BLaER1 (cell line): Measurements from ENCODE around the gene HRC.
"Not testable (repeated sequence)": the region's sequence is repeated elsewhere in the genome, so short reads cannot be mapped to it uniquely, and the experiment has no call there.

Experiments used
- H3K27ac ChIP-seq: shearing (Covaris generic); formaldehyde crosslinking; 2 replicates; pipeline ENCODE4 v1.8.1; 2022
- H3K27me3 ChIP-seq: shearing (Covaris generic); formaldehyde crosslinking; 2 replicates; pipeline ENCODE4 v1.8.1; 2022
- H3K36me3 ChIP-seq: shearing (Covaris generic); formaldehyde crosslinking; 2 replicates; pipeline ENCODE4 v1.8.1; 2022
- H3K4me1 ChIP-seq: shearing (Covaris generic); formaldehyde crosslinking; 2 replicates; pipeline ENCODE4 v1.8.1; 2022
- H3K4me2 ChIP-seq: shearing (Covaris generic); formaldehyde crosslinking; 2 replicates; pipeline ENCODE4 v1.8.1; 2022
- H3K4me3 ChIP-seq: shearing (Covaris generic); formaldehyde crosslinking; 2 replicates; pipeline ENCODE4 v1.8.1; 2022
- H3K9ac ChIP-seq: shearing (Covaris generic); formaldehyde crosslinking; 2 replicates; pipeline ENCODE4 v1.8.1; 2022
- H3K9me3 ChIP-seq: shearing (Covaris generic); formaldehyde crosslinking; 2 replicates; pipeline ENCODE4 v1.8.1; 2022
- H4K20me1 ChIP-seq: shearing (Covaris generic); formaldehyde crosslinking; 2 replicates; pipeline ENCODE4 v1.8.1; 2022
- Cebpa-rat ChIP-seq: shearing (Covaris generic); IDR thresholded peaks from 2 replicates; pipeline ENCODE4 v1.8.1; 2022

The HRC gene

GRCh38 chr19:49186108-49186507 lies 30.9 kb upstream of the HRC start:
- H3K27ac ChIP-seq = no peak overlapping the region

GRCh38 chr19:49182848-49183375 lies 27.7 kb upstream of the HRC start:
- no peak overlapping the region for H3K27ac ChIP-seq

More at GRCh38 chr19:49186108-49186507, 30.9 kb upstream of the HRC start:
- peaks cover 42% of the 10 kb centered on the region for H3K9me3 ChIP-seq
- TF ChIP-seq Cebpa-rat = no peak
- no peaks in the 10 kb centered on the region for H3K27me3 ChIP-seq
- H4K20me1 ChIP-seq = no peaks in the 10 kb centered on the region
- H3K4me2 ChIP-seq = no peak overlapping the region
- H3K36me3 ChIP-seq = peaks cover 24% of the 10 kb centered on the region; the same call in 1 of the 2 replicates
- no peak overlapping the region for H3K4me3 ChIP-seq
- H3K9ac ChIP-seq = no peak overlapping the region
- peaks cover 12% of the 10 kb centered on the region for H3K4me1 ChIP-seq

GRCh38 chr19:49182010-49182847 lies 27.0 kb upstream of the HRC start:
- H3K4me2 ChIP-seq, H3K9ac ChIP-seq, H3K4me3 ChIP-seq, H4K20me1 ChIP-seq, H3K27ac ChIP-seq, H3K27me3 ChIP-seq, H3K4me1 ChIP-seq: not testable (repeated sequence)
- H3K9me3 ChIP-seq = peaks cover 36% of the 10 kb centered on the region
- peaks cover 15% of the 10 kb centered on the region; the same call in 1 of the 2 replicates for H3K36me3 ChIP-seq

More at GRCh38 chr19:49182848-49183375, 27.7 kb upstream of the HRC start:
- no peak overlapping the region for H3K4me2 ChIP-seq
- peaks cover 36% of the 10 kb centered on the region for H3K9me3 ChIP-seq
- no peak overlapping the region for H3K4me3 ChIP-seq
- no peaks in the 10 kb centered on the region for H4K20me1 ChIP-seq
- H3K27me3 ChIP-seq = no peaks in the 10 kb centered on the region
- H3K36me3 ChIP-seq = peaks cover 15% of the 10 kb centered on the region; the same call in 1 of the 2 replicates
- H3K9ac ChIP-seq = no peak overlapping the region
- peaks cover 2% of the 10 kb centered on the region for H3K4me1 ChIP-seq
- TF ChIP-seq Cebpa-rat = no peak

- Histone ChIP-seq H4K20me1 (no peaks in the 10 kb centered on the region), H3K9ac (no peak overlapping the region), H3K27ac (no peak overlapping the region), H3K4me3 (no peak overlapping the region), H3K4me2 (no peak overlapping the region), H3K36me3 (peaks cover 15% of the 10 kb centered on the region; the same call in 1 of the 2 replicates), H3K27me3 (no peaks in the 10 kb centered on the region), H3K9me3 (peaks cover 36% of the 10 kb centered on the region), H3K4me1 (peaks cover 24% of the 10 kb centered on the region)
- no peak for TF ChIP-seq Cebpa-rat
These were observed 25.5 kb upstream of the HRC start for GRCh38 chr19:49180659-49181058.

- peaks cover 25% of the 10 kb centered on the region for H3K4me1 ChIP-seq
- no peak overlapping the region for H3K4me3 ChIP-seq
- no peak overlapping the region for H3K27ac ChIP-seq
- no peak for TF ChIP-seq Cebpa-rat
- H4K20me1 ChIP-seq = no peaks in the 10 kb centered on the region
- H3K9me3 ChIP-seq = no peaks in the 10 kb centered on the region
- H3K36me3 ChIP-seq = peaks cover 13% of the 10 kb centered on the region; the same call in 1 of the 2 replicates
- H3K9ac ChIP-seq = no peak overlapping the region
- no peak overlapping the region for H3K4me2 ChIP-seq
- H3K27me3 ChIP-seq = no peaks in the 10 kb centered on the region
These were observed 18.0 kb upstream of the HRC start for GRCh38 chr19:49173198-49173597.

GRCh38 chr19:49168421-49168820 lies 13.2 kb upstream of the HRC start:
- Histone ChIP-seq H3K4me1 (peaks cover 4% of the 10 kb centered on the region; the same call in 1 of the 2 replicates), H3K36me3 (peaks cover 13% of the 10 kb centered on the region; the same call in 1 of the 2 replicates), H3K27me3 (no peaks in the 10 kb centered on the region), H3K4me2 (no peak overlapping the region), H3K9me3 (no peaks in the 10 kb centered on the region), H3K9ac (no peak overlapping the region), H3K27ac (no peak overlapping the region), H4K20me1 (no peaks in the 10 kb centered on the region), H3K4me3 (no peak overlapping the region)
- TF ChIP-seq Cebpa-rat = no peak

GRCh38 chr19:49167857-49168409 lies 12.7 kb upstream of the HRC start:
- Histone ChIP-seq H3K9ac (no peak overlapping the region), H3K9me3 (no peaks in the 10 kb centered on the region), H3K4me1 (peaks cover 6% of the 10 kb centered on the region), H3K27me3 (no peaks in the 10 kb centered on the region), H3K36me3 (peaks cover 11% of the 10 kb centered on the region; the same call in 1 of the 2 replicates), H3K4me2 (no peak overlapping the region), H3K27ac (no peak overlapping the region), H4K20me1 (no peaks in the 10 kb centered on the region), H3K4me3 (no peak overlapping the region)
- no peak for TF ChIP-seq Cebpa-rat

- TF ChIP-seq Cebpa-rat = no peak
- Histone ChIP-seq H3K9me3 (no peaks in the 10 kb centered on the region), H3K36me3 (no peaks in the 10 kb centered on the region), H4K20me1 (no peaks in the 10 kb centered on the region), H3K4me2 (no peak overlapping the region), H3K27me3 (no peaks in the 10 kb centered on the region), H3K4me3 (no peak overlapping the region), H3K27ac (no peak overlapping the region), H3K9ac (no peak overlapping the region), H3K4me1 (peaks cover 27% of the 10 kb centered on the region)
These were observed 10.7 kb upstream of the HRC start for GRCh38 chr19:49165865-49166301.

GRCh38 chr19:49165111-49165750 lies 10.0 kb upstream of the HRC start:
- TF ChIP-seq Cebpa-rat = no peak
- H3K36me3 ChIP-seq = no peaks in the 10 kb centered on the region
- H3K9ac ChIP-seq = no peak overlapping the region
- no peaks in the 10 kb centered on the region for H3K27me3 ChIP-seq
- no peak overlapping the region for H3K27ac ChIP-seq
- H3K9me3 ChIP-seq = no peaks in the 10 kb centered on the region
- no peaks in the 10 kb centered on the region for H4K20me1 ChIP-seq
- H3K4me3 ChIP-seq = no peak overlapping the region
- no peak overlapping the region for H3K4me2 ChIP-seq
- peaks cover 30% of the 10 kb centered on the region for H3K4me1 ChIP-seq
